K562 (cell line): ENCODE data around the gene ATAD3C. TPM values are rescaled to one million over a fixed set of nuclear protein-coding genes. Genes with fewer than 3 reads are reported as not detected.
A peak's percentile ranks its signal among the peaks of the same experiment; 100 is the strongest.

ENCODE experiments used
- BMI1 ChIP-seq: fragments of 150-350 bp; IDR thresholded peaks from 2 replicates; pipeline ENCODE4 v1.6.1; 2014; ENCODE audit warnings: low read length
- HNRNPH1 ChIP-seq: fragments of 200-400 bp; formaldehyde crosslinking; optimal IDR thresholded peaks from 2 replicates; pipeline ENCODE3; 2017; ENCODE audit warnings: low read depth, mild to moderate bottlenecking, low read length, moderate library complexity
- IRF9 ChIP-seq: fragments of 450-650 bp; IDR thresholded peaks from 2 replicates; pipeline ENCODE4 v1.6.1; 2016; ENCODE audit warnings: missing biosample characterization, missing genetic modification characterization
- KLF1 ChIP-seq: fragments of 450-650 bp; IDR thresholded peaks from 2 replicates; pipeline ENCODE4 v1.6.1; 2016; ENCODE audit warnings: missing genetic modification characterization, missing compliant biosample characterization
- MLX ChIP-seq, 2 experiments: fragments of 450-650 bp in 1 of 2; sonication (generic) in 1 of 2; formaldehyde crosslinking; conservative IDR thresholded peaks; 2 replicates each; pipeline versions ENCODE4 v1.4.0 to v1.8.1; 2020 to 2022; ENCODE audit warnings: mild to moderate bottlenecking in 1 of 2, missing genetic modification reagents in 1 of 2
- PREB ChIP-seq: sonication (generic); formaldehyde crosslinking; IDR thresholded peaks from 2 replicates; pipeline ENCODE4 v1.8.1; 2023; ENCODE audit warnings: mild to moderate bottlenecking, missing genetic modification reagents
- RBFOX2 ChIP-seq: fragments of 200-400 bp; formaldehyde crosslinking; IDR thresholded peaks from 2 replicates; pipeline ENCODE4 v1.6.1; 2017; ENCODE audit warnings: low read depth, mild to moderate bottlenecking, low read length, moderate library complexity
- SMAD3 ChIP-seq: fragments of 450-650 bp; formaldehyde crosslinking; conservative IDR thresholded peaks from 2 replicates; pipeline ENCODE4 v1.4.0; 2020; ENCODE audit warnings: mild to moderate bottlenecking
- SMC3 ChIP-seq: conservative IDR thresholded peaks from 2 replicates; pipeline ENCODE4 v1.6.1; 2011; ENCODE audit warnings: low read depth, low read length, improper control_type of control experiment; ENCODE audit not compliant: insufficient read depth
- ZNF175 ChIP-seq: fragments of 200-800 bp; sonication (Bioruptor generic); IDR thresholded peaks from 2 replicates; pipeline ENCODE4 v1.6.1; 2016; ENCODE audit warnings: low read depth, mild to moderate bottlenecking, missing genetic modification characterization, missing compliant biosample characterization
- ZNF318 ChIP-seq, 2 experiments: fragments of 450-650 bp; IDR thresholded peaks; 2 replicates each; pipeline ENCODE4 v1.6.1; 2016; ENCODE audit warnings: mild to moderate bottlenecking in 2 of 2, borderline replicate concordance in 1 of 2, low read depth in 1 of 2, moderate library complexity in 1 of 2
- ZNF449 ChIP-seq: fragments of 250-450 bp; sonication (Bioruptor Pico); IDR thresholded peaks from 2 replicates; pipeline ENCODE4 v1.8.0; 2022; ENCODE audit warnings: moderate library complexity, mild to moderate bottlenecking, inconsistent platforms
- polyA plus RNA-seq, 8 experiments: library from polyadenylated mRNA; depleted of rRNA in 4 of 8; stranded (reverse) in 5 of 8; unstranded in 3 of 8; fragments of >200 nt; fragmentation: Nextera tagmentation in 2 of 8; fragmentation: Illumina TruSeq in 1 of 8; extraction: Ambion mirVana in 2 of 8; extraction: Trizol in 1 of 8; gene quantifications; 2 replicates each; pipeline versions ENCODE4 v1.2.1 to v1.2.3, GENCODE V29; 2011 to 2014; ENCODE audit warnings: inconsistent platforms in 1 of 8, missing spikeins in 1 of 8
- total RNA-seq, 7 experiments: library from RNA; depleted of rRNA in 6 of 7; stranded (reverse); fragments of >200 nt in 6 of 7; fragmentation: Illumina TruSeq in 2 of 7; extraction: Trizol in 2 of 7; gene quantifications; 2 replicates each; pipeline versions ENCODE4 v1.2.1 to v1.2.3, GENCODE V29; 2011 to 2021; ENCODE audit warnings: low replicate concordance in 1 of 7

ATAD3C gene
- total and polyA plus RNA-seq, 9 of the 15 experiments (the other 6 are each of a cell fraction or from before 2014, with no cell fraction given): 0.03 to 0.18 TPM; not detected in 7

- no peak for TF ChIP-seq PREB (CRISPR knock-in tag)
- no peak for TF ChIP-seq HNRNPH1
- no peak for TF ChIP-seq ZNF318 (IDR thresholded peaks at IDR 0.05; ENCODE audit: borderline replicate concordance in 1 of 2, low read depth in 1 of 2)
- TF ChIP-seq SMC3: peak; percentile 82
- peak; percentile 80; the same call in 1 of the 2 replicates for TF ChIP-seq KLF1 (tag)
- TF ChIP-seq IRF9 (tag): no peak
- TF ChIP-seq BMI1: no peak
- TF ChIP-seq ZNF449: no peak
- peak; percentile 31; the same call in 1 of the 2 replicates for TF ChIP-seq RBFOX2
- no peak for TF ChIP-seq ZNF175
- 0 out of 4 replicates have a peak, but pooled peaks of 1 of the 2 experiments have one; percentile 65 for TF ChIP-seq MLX (CRISPR knock-in tag; conservative IDR thresholded peaks at IDR 0.05)
- TF ChIP-seq SMAD3 (CRISPR knock-in tag): no peak
Observed at GRCh38 chr1:1441002-1441888, 8.2 kb upstream of the ATAD3C start (continued).
